ENCODE results near the gene NTM. TPM values are rescaled to one million over a fixed set of nuclear protein-coding genes. Genes with fewer than 3 reads are reported as not detected.
A peak's percentile ranks its signal among the peaks of the same experiment; 100 is the strongest.

The NTM gene
- polyA plus RNA-seq, 1 donor from 2014 or later = 39.4 TPM

DNA sequence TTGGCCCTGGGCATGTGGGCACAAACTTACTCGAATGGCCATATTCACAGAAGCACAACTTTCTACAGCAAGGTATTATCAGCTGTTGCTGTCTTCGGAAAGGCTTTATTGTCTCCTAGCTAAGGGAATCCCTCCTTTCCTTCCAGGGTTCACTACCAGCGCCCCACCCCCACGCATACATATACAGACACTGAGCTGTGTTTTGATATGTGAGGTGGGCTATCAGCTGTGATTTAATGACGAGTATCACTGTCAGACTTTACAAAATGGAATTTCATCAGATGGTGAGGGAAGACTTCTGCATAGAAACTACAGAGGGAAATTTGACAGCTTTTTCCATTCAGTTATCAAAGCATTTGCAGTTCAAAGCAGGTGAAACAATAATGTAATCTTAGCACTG lies 730.2 kb downstream of the NTM start:
- Histone ChIP-seq H3K79me2 (replicated peaks; ENCODE audit: insufficient read depth, low read length) (no peaks in the 10 kb centered on the region), H3K9ac (ENCODE audit: low read length) (peak overlapping the region; percentile 60), H3K9me2 (ENCODE audit: insufficient read depth, low read length) (no peaks in the 10 kb centered on the region), H3K36me3 (ENCODE audit: insufficient read depth, low read length) (no peaks in the 10 kb centered on the region), H3K27ac (ENCODE audit: low read length) (peak overlapping the region; percentile 96), H3K4me3 (ENCODE audit: low read length) (peak overlapping the region; percentile 34), H3F3A (ENCODE audit: insufficient read depth, low read length, poor library complexity, severe bottlenecking) (no peaks in the 10 kb centered on the region), H2AFZ (ENCODE audit: low read depth, low read length) (no peak overlapping the region), H3K9me3 (ENCODE audit: low read length) (no peaks in the 10 kb centered on the region), H4K20me1 (ENCODE audit: insufficient read depth) (no peaks in the 10 kb centered on the region), H3K27me3 (ENCODE audit: insufficient read depth, low read depth, low read length) (no peaks in the 10 kb centered on the region), H3K4me2 (ENCODE audit: low read length) (peak overlapping the region; percentile 3)
- TF ChIP-seq SMC3 (conservative IDR thresholded peaks at IDR 0.05; ENCODE audit: poor library complexity) (peak; percentile 53), RAD21 (conservative IDR thresholded peaks at IDR 0.05) (peak; percentile 57), EZH2 (IDR thresholded peaks at IDR 0.05; ENCODE audit: borderline replicate concordance, insufficient read depth, low read length, poor library complexity, severe bottlenecking) (no peak), TAF1 (IDR thresholded peaks at IDR 0.05; ENCODE audit: low read depth) (no peak), EP300 (conservative IDR thresholded peaks at IDR 0.05; ENCODE audit: poor library complexity, severe bottlenecking) (peak; percentile 94), MXI1 (conservative IDR thresholded peaks at IDR 0.05; ENCODE audit: poor library complexity, severe bottlenecking) (peak; percentile 13), POLR2AphosphoS5 (IDR thresholded peaks at IDR 0.05) (peak; percentile 80)
- TF ChIP-seq, protein P1, sequence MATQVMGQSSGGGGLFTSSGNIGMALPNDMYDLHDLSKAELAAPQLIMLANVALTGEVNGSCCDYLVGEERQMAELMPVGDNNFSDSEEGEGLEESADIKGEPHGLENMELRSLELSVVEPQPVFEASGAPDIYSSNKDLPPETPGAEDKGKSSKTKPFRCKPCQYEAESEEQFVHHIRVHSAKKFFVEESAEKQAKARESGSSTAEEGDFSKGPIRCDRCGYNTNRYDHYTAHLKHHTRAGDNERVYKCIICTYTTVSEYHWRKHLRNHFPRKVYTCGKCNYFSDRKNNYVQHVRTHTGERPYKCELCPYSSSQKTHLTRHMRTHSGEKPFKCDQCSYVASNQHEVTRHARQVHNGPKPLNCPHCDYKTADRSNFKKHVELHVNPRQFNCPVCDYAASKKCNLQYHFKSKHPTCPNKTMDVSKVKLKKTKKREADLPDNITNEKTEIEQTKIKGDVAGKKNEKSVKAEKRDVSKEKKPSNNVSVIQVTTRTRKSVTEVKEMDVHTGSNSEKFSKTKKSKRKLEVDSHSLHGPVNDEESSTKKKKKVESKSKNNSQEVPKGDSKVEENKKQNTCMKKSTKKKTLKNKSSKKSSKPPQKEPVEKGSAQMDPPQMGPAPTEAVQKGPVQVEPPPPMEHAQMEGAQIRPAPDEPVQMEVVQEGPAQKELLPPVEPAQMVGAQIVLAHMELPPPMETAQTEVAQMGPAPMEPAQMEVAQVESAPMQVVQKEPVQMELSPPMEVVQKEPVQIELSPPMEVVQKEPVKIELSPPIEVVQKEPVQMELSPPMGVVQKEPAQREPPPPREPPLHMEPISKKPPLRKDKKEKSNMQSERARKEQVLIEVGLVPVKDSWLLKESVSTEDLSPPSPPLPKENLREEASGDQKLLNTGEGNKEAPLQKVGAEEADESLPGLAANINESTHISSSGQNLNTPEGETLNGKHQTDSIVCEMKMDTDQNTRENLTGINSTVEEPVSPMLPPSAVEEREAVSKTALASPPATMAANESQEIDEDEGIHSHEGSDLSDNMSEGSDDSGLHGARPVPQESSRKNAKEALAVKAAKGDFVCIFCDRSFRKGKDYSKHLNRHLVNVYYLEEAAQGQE (IDR thresholded peaks at IDR 0.05; ENCODE audit: borderline replicate concordance) = peak; percentile 85
- TF ChIP-seq, protein P2, sequence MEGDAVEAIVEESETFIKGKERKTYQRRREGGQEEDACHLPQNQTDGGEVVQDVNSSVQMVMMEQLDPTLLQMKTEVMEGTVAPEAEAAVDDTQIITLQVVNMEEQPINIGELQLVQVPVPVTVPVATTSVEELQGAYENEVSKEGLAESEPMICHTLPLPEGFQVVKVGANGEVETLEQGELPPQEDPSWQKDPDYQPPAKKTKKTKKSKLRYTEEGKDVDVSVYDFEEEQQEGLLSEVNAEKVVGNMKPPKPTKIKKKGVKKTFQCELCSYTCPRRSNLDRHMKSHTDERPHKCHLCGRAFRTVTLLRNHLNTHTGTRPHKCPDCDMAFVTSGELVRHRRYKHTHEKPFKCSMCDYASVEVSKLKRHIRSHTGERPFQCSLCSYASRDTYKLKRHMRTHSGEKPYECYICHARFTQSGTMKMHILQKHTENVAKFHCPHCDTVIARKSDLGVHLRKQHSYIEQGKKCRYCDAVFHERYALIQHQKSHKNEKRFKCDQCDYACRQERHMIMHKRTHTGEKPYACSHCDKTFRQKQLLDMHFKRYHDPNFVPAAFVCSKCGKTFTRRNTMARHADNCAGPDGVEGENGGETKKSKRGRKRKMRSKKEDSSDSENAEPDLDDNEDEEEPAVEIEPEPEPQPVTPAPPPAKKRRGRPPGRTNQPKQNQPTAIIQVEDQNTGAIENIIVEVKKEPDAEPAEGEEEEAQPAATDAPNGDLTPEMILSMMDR (IDR thresholded peaks at IDR 0.05; ENCODE audit: poor library complexity, severe bottlenecking) = no peak

DNA sequence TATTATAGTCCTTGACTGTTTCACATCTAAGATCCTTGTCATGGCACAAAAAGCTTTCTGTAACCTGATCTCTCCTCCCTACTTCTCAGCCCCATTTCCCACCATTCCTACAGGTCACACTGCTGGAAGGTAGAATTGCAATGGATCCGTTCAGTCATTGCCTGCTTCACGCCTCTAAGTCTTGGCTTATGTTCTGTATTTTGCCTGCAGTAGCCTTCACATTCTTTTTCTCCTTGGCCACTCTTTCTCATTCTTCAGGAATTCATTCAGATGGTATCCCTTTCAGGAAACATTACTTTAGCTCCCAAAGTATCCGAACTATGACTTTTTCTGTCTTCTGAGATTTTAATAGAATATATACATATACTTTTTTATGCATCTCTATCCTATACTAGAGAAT lies 731.5 kb downstream of the NTM start:
- Histone ChIP-seq H3K27ac (ENCODE audit: low read length) (peak overlapping the region; percentile 96), H3K4me3 (ENCODE audit: low read length) (no peak overlapping the region), H3K9me3 (ENCODE audit: low read length) (no peaks in the 10 kb centered on the region), H3K4me2 (ENCODE audit: low read length) (no peak overlapping the region), H3F3A (ENCODE audit: insufficient read depth, low read length, poor library complexity, severe bottlenecking) (no peaks in the 10 kb centered on the region), H2AFZ (ENCODE audit: low read depth, low read length) (no peak overlapping the region), H3K27me3 (ENCODE audit: insufficient read depth, low read depth, low read length) (no peaks in the 10 kb centered on the region), H3K36me3 (ENCODE audit: insufficient read depth, low read length) (no peaks in the 10 kb centered on the region), H3K79me2 (replicated peaks; ENCODE audit: insufficient read depth, low read length) (no peaks in the 10 kb centered on the region), H3K9me2 (ENCODE audit: insufficient read depth, low read length) (no peaks in the 10 kb centered on the region), H4K20me1 (ENCODE audit: insufficient read depth) (no peaks in the 10 kb centered on the region), H3K9ac (ENCODE audit: low read length) (no peak overlapping the region)
- TF ChIP-seq EZH2 (IDR thresholded peaks at IDR 0.05; ENCODE audit: borderline replicate concordance, insufficient read depth, low read length, poor library complexity, severe bottlenecking) = no peak
- TF ChIP-seq, protein P1 (IDR thresholded peaks at IDR 0.05; ENCODE audit: borderline replicate concordance) = no peak
- no peak for TF ChIP-seq EP300 (conservative IDR thresholded peaks at IDR 0.05; ENCODE audit: poor library complexity, severe bottlenecking)
- no peak for TF ChIP-seq POLR2AphosphoS5 (IDR thresholded peaks at IDR 0.05)
- TF ChIP-seq MXI1 (conservative IDR thresholded peaks at IDR 0.05; ENCODE audit: poor library complexity, severe bottlenecking) = no peak
- no peak for TF ChIP-seq TAF1 (IDR thresholded peaks at IDR 0.05; ENCODE audit: low read depth)
- TF ChIP-seq SMC3 (conservative IDR thresholded peaks at IDR 0.05; ENCODE audit: poor library complexity) = no peak
- TF ChIP-seq RAD21 (conservative IDR thresholded peaks at IDR 0.05) = no peak
- TF ChIP-seq, protein P2 (IDR thresholded peaks at IDR 0.05; ENCODE audit: poor library complexity, severe bottlenecking) = no peak

Measured in neural cell (in vitro differentiated cells).